Measurements from ENCODE around the gene PPFIA1.
"Not testable (repeated sequence)": the region's sequence is repeated elsewhere in the genome, so short reads cannot be mapped to it uniquely, and the experiment has no call there.

The PPFIA1 gene

GRCh38 chr11:70358753-70359152 is 88.3 kb downstream of the PPFIA1 start:
- no peak for DNase-seq (ENCODE audit: low read depth in 2 of 2)

- no peak for DNase-seq (ENCODE audit: low read depth in 2 of 2)
Measured at GRCh38 chr11:70359451-70360205, 89.1 kb downstream of the PPFIA1 start.

- no peak for DNase-seq (ENCODE audit: low read depth in 2 of 2)
Measured at GRCh38 chr11:70360211-70360610, 89.7 kb downstream of the PPFIA1 start.

- DNase-seq (ENCODE audit: low read depth in 2 of 2), result no peak
Measured at GRCh38 chr11:70364178-70364577, 93.7 kb downstream of the PPFIA1 start.

- DNase-seq (ENCODE audit: low read depth in 2 of 2), result peak; percentile 29 to 49
Measured at GRCh38 chr11:70364745-70365543, 94.5 kb downstream of the PPFIA1 start.

GRCh38 chr11:70365544-70365927 is 95.0 kb downstream of the PPFIA1 start:
- no peak for DNase-seq (ENCODE audit: low read depth in 2 of 2)

- DNase-seq (ENCODE audit: low read depth in 2 of 2), result no peak
Measured at GRCh38 chr11:70367071-70367470, 96.6 kb downstream of the PPFIA1 start.

- DNase-seq (ENCODE audit: low read depth in 2 of 2), result no peak
Measured at GRCh38 chr11:70368961-70369360, 98.5 kb downstream of the PPFIA1 start.

GRCh38 chr11:70371241-70371640 is 100.8 kb downstream of the PPFIA1 start:
- DNase-seq (ENCODE audit: low read depth in 2 of 2), result no peak

GRCh38 chr11:70372076-70372475 is 101.6 kb downstream of the PPFIA1 start:
- DNase-seq (ENCODE audit: low read depth in 2 of 2), result no peak

GRCh38 chr11:70376621-70377020 is 106.1 kb downstream of the PPFIA1 start:
- no peak for DNase-seq (ENCODE audit: low read depth in 2 of 2)

- no peak for DNase-seq (ENCODE audit: low read depth in 2 of 2)
Measured at GRCh38 chr11:70377645-70378044, 107.2 kb downstream of the PPFIA1 start.

GRCh38 chr11:70378506-70379134 is 108.1 kb downstream of the PPFIA1 start:
- no peak for DNase-seq (ENCODE audit: low read depth in 2 of 2)

GRCh38 chr11:70381350-70381749 is 110.9 kb downstream of the PPFIA1 start:
- no peak for DNase-seq (ENCODE audit: low read depth in 2 of 2)

GRCh38 chr11:70381872-70382861 is 111.7 kb downstream of the PPFIA1 start:
- DNase-seq (ENCODE audit: low read depth in 2 of 2), result no peak

- DNase-seq (ENCODE audit: low read depth in 2 of 2), result no peak
Measured at GRCh38 chr11:70383664-70384565, 113.4 kb downstream of the PPFIA1 start.

GRCh38 chr11:70384566-70385152 is 114.2 kb downstream of the PPFIA1 start:
- DNase-seq (ENCODE audit: low read depth in 2 of 2), result no peak

GRCh38 chr11:70387564-70387963 is 117.1 kb downstream of the PPFIA1 start:
- DNase-seq (ENCODE audit: low read depth in 2 of 2), result no peak

GRCh38 chr11:70389201-70389600 is 118.7 kb downstream of the PPFIA1 start:
- DNase-seq (ENCODE audit: low read depth in 2 of 2), result no peak

- not testable (repeated sequence) for DNase-seq (ENCODE audit: low read depth in 2 of 2)
Measured at GRCh38 chr11:70390882-70391281, 120.4 kb downstream of the PPFIA1 start.
